A673 (cell line): ENCODE data around the gene HNRNPC. TPM values are rescaled to one million over a fixed set of nuclear protein-coding genes. Genes with fewer than 3 reads are reported as not detected.

Experiments
- BruUV-seq: library from RNA; stranded (reverse); fragments of 400-500 nt; replicated peaks from 2 replicates; lab custom pipeline; 2021; lab: Mats Ljungman, UMichigan
- CTCF ChIA-PET: fragments of 300-600 bp; sonication (Branson Sonifier 250); formaldehyde crosslinking; loops from one replicate; lab custom pipeline; 2022; ENCODE audit warnings: antibody characterized with exemption; lab: Charles Lee
- POLR2A ChIA-PET: fragments of 300-600 bp; sonication (Branson Sonifier 250); formaldehyde crosslinking; loops from one replicate; lab custom pipeline; 2022; ENCODE audit warnings: antibody characterized with exemption; ENCODE audit not compliant: low non-redundant PET; lab: Charles Lee
- DNase-seq: peaks from one replicate; pipeline ENCODE4 v3.0.0-alpha.2; 2015; ENCODE audit warnings: low spot score
- H3K27ac ChIP-seq: fragments of 200-600 bp; sonication (generic); 2 replicates; pipeline ENCODE4 v1.5.1; 2016; ENCODE audit warnings: mixed run types, low read depth, mild to moderate bottlenecking, mixed read lengths, antibody characterized with exemption, low read length; ENCODE audit not compliant: poor library complexity, severe bottlenecking
- H3K27me3 ChIP-seq: fragments of 200-600 bp; sonication (generic); replicated peaks from 2 replicates; pipeline ENCODE4 v1.6.1; 2017; ENCODE audit warnings: mixed run types, low read depth, mild to moderate bottlenecking, mixed read lengths, antibody characterized with exemption, low read length; ENCODE audit not compliant: insufficient read depth, poor library complexity
- H3K36me3 ChIP-seq: fragments of 200-600 bp; sonication (generic); 2 replicates; pipeline ENCODE4 v1.6.1; 2016; ENCODE audit warnings: mixed run types, mild to moderate bottlenecking, mixed read lengths, antibody characterized with exemption, low read length; ENCODE audit not compliant: insufficient read depth, poor library complexity, severe bottlenecking
- H3K4me1 ChIP-seq: fragments of 200-600 bp; sonication (generic); 2 replicates; pipeline ENCODE4 v1.6.1; 2017; ENCODE audit warnings: mixed run types, mild to moderate bottlenecking, mixed read lengths, antibody characterized with exemption, low read length; ENCODE audit not compliant: insufficient read depth, poor library complexity, severe bottlenecking
- H3K4me3 ChIP-seq: fragments of 200-600 bp; sonication (generic); 2 replicates; pipeline ENCODE4 v1.5.1; 2016; ENCODE audit warnings: low read depth, mixed run types, mild to moderate bottlenecking, mixed read lengths, low read length; ENCODE audit not compliant: poor library complexity, severe bottlenecking
- H3K9me3 ChIP-seq: fragments of 200-600 bp; sonication (generic); 2 replicates; pipeline ENCODE4 v1.6.1; 2016; ENCODE audit warnings: mixed run types, low read depth, mild to moderate bottlenecking, mixed read lengths, antibody characterized with exemption, low read length; ENCODE audit not compliant: poor library complexity, severe bottlenecking
- EZH2 ChIP-seq: fragments of 200-600 bp; sonication (generic); IDR thresholded peaks from 2 replicates; pipeline ENCODE4 v1.6.1; 2017; ENCODE audit warnings: borderline replicate concordance, low read depth, mild to moderate bottlenecking, mixed read lengths, antibody characterized with exemption, low read length; ENCODE audit not compliant: poor library complexity, severe bottlenecking
- intact Hi-C: fragments of 100-400 bp; cut with micrococcal nuclease; formaldehyde crosslinking; loops from one replicate; pipeline ENCODE4 v1.10.0; 2022; ENCODE audit not compliant: unreplicated experiment
- total RNA-seq: library from RNA; stranded (reverse); gene quantifications from 2 replicates; pipeline ENCODE4 v1.2.3, GENCODE V29; 2021
- TF ChIP-seq, protein P1 (sequence below): fragments of 300-800, 200-600 bp; sonication (generic); conservative IDR thresholded peaks from 2 replicates; pipeline ENCODE4 v1.5.1; 2017; ENCODE audit warnings: low read depth, mild to moderate bottlenecking, antibody characterized with exemption, low read length, moderate library complexity, mixed read lengths

Gene HNRNPC
- total RNA-seq, 1 experiment from 2014 or later, result 949 TPM

DNA sequence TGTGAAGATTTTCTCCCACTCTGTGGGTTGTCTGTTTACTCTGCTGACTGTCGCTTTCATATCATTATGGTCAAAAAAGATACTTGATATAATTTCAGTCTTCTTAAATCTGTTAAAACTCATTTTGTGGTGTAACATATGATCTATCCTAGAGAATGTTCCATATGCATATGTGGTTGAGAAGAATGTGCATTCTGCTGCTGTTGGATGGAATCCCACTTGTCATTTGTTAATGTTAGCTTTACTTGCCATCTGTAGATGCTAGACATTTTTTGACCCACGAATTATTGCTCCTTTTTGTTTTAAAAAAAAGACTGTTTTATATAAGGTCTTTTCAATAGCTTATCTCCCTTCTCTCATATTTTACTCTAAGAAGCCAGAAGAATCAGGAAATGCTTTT, 87.1 kb downstream of the HNRNPC start:
- H3K4me3 ChIP-seq, result no peak overlapping the region
- BruUV-seq, result no TSS peak
- intact Hi-C loops, result no loop called here
- no peak for TF ChIP-seq EZH2
- TF ChIP-seq, protein P1, sequence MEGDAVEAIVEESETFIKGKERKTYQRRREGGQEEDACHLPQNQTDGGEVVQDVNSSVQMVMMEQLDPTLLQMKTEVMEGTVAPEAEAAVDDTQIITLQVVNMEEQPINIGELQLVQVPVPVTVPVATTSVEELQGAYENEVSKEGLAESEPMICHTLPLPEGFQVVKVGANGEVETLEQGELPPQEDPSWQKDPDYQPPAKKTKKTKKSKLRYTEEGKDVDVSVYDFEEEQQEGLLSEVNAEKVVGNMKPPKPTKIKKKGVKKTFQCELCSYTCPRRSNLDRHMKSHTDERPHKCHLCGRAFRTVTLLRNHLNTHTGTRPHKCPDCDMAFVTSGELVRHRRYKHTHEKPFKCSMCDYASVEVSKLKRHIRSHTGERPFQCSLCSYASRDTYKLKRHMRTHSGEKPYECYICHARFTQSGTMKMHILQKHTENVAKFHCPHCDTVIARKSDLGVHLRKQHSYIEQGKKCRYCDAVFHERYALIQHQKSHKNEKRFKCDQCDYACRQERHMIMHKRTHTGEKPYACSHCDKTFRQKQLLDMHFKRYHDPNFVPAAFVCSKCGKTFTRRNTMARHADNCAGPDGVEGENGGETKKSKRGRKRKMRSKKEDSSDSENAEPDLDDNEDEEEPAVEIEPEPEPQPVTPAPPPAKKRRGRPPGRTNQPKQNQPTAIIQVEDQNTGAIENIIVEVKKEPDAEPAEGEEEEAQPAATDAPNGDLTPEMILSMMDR, result no peak
- CTCF ChIA-PET, result no interaction called here
- H3K9me3 ChIP-seq, result no peaks in the 10 kb centered on the region
- DNase-seq, result no peak
- H3K27ac ChIP-seq, result no peak overlapping the region
- H3K36me3 ChIP-seq, result no peaks in the 10 kb centered on the region
- no peaks in the 10 kb centered on the region for H3K27me3 ChIP-seq
- POLR2A ChIA-PET, result no interaction called here
- H3K4me1 ChIP-seq, result peaks cover 12% of the 10 kb centered on the region

DNA sequence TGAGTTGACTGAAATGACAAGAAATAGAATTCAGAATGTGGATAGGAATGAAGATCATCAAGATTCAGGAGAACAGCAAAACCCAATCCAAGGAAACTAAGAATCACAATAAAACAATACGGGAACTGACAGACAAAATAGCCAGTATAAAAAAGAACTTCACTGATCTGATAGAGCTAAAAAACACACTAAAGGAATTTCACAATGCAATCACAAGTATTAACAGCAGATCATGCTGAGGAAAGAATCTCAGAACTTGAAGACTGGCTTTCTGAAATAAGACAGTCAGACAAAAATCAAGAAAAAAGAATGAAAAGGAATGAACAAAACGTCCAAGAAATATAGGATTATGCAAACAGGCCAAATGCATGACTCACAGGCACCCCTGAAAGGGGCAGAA, 98.1 kb downstream of the HNRNPC start:
- H3K27ac ChIP-seq, result no peak overlapping the region
- DNase-seq, result no peak
- no peak overlapping the region for H3K4me3 ChIP-seq
- POLR2A ChIA-PET, result no interaction called here
- H3K9me3 ChIP-seq, result no peaks in the 10 kb centered on the region
- no TSS peak for BruUV-seq
- intact Hi-C loops, result no loop called here
- CTCF ChIA-PET, result no interaction called here
- TF ChIP-seq EZH2, result no peak
- TF ChIP-seq, protein P1, result no peak
- H3K36me3 ChIP-seq, result no peaks in the 10 kb centered on the region
- no peaks in the 10 kb centered on the region for H3K4me1 ChIP-seq
- no peaks in the 10 kb centered on the region for H3K27me3 ChIP-seq

GRCh38 chr14:21169573-21169972, 99.7 kb downstream of the HNRNPC start:
- intact Hi-C loops, result no loop called here
- Histone ChIP-seq H3K4me1 (no peaks in the 10 kb centered on the region), H3K4me3 (no peak overlapping the region), H3K27ac (no peak overlapping the region), H3K36me3 (no peaks in the 10 kb centered on the region), H3K27me3 (no peaks in the 10 kb centered on the region), H3K9me3 (no peaks in the 10 kb centered on the region)
- DNase-seq, result no peak
- BruUV-seq, result no TSS peak
- TF ChIP-seq, protein P1, result no peak
- no peak for TF ChIP-seq EZH2
- POLR2A ChIA-PET, result no interaction called here
- CTCF ChIA-PET, result no interaction called here
